MM.1S (cell line): ENCODE data around the gene WWTR1.

Experiments
- CTCF ChIP-seq: fragments of 300-600 bp; sonication (generic); IDR thresholded peaks from 2 replicates; pipeline ENCODE4 v1.5.1; 2016; ENCODE audit warnings: antibody characterized with exemption, low read length, mixed read lengths
- EZH2 ChIP-seq: fragments of 300-600 bp; sonication (generic); optimal IDR thresholded peaks from 2 replicates; pipeline ENCODE3; 2017; ENCODE audit warnings: low read depth, mild to moderate bottlenecking, antibody characterized with exemption, low read length, mixed read lengths
- EZH2phosphoT487 ChIP-seq: fragments of 300-600 bp; sonication (generic); IDR thresholded peaks from 2 replicates; pipeline ENCODE4 v1.6.1; 2018; ENCODE audit warnings: antibody characterized with exemption, low read length

GRCh38 chr3:149575213-149575960 lies 82.4 kb downstream of the WWTR1 start:
- TF ChIP-seq CTCF: no peak
- no peak for TF ChIP-seq EZH2
- no peak for TF ChIP-seq EZH2phosphoT487
